Measurements from ENCODE around the gene SHD. TPM values are rescaled to one million over a fixed set of nuclear protein-coding genes. Genes with fewer than 3 reads are reported as not detected.
"Not testable (repeated sequence)": the region's sequence is repeated elsewhere in the genome, so short reads cannot be mapped to it uniquely, and the experiment has no call there.

SHD gene
- total RNA-seq, 4 donors from 2014 or later: 7.6 to 51.4 (median 27.5) TPM

DNA sequence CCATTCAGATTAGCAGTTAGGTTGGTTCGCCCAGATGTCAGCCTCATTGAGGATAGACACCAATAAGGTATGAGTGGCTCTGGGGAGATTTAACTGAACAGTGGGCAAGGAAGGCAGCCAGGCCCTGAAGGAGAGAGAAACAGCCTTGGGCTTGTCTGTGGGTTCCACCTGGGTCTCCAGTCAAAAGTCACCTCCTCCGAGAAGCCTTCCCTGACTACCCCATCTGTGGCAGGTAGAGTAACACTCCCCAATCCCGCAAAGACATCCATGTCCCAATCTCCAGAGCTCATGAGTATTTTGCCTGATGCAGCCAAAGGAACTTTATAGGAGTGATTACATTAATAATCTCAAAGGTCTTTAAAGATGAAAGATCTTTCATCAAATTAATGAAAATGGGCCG lies 40.2 kb upstream of the SHD start:
- no peaks in the 10 kb centered on the region for H3K4me1 ChIP-seq
- intact Hi-C loops (cut with DNase I; ENCODE audit: low total_unique reads): no loop called here
- H3K9me3 ChIP-seq: no peaks in the 10 kb centered on the region
- no peak overlapping the region for H3K4me3 ChIP-seq
- H3K27ac ChIP-seq: no peak overlapping the region
- no peak for DNase-seq
- no peaks in the 10 kb centered on the region for H3K36me3 ChIP-seq
- peaks cover 15% of the 10 kb centered on the region for H3K27me3 ChIP-seq
- 93 to 100% methylated on average over 2 to 4 of the region's 4 CpGs for WGBS, 2 donors (ENCODE audit: low coverage in 1 of 2)
- TF ChIP-seq POLR2AphosphoS5 (IDR thresholded peaks at IDR 0.05) (no peak), EP300 (IDR thresholded peaks at IDR 0.05; ENCODE audit: low read depth) (no peak), POLR2A (IDR thresholded peaks at IDR 0.05) (no peak)
- TF ChIP-seq, protein P1, sequence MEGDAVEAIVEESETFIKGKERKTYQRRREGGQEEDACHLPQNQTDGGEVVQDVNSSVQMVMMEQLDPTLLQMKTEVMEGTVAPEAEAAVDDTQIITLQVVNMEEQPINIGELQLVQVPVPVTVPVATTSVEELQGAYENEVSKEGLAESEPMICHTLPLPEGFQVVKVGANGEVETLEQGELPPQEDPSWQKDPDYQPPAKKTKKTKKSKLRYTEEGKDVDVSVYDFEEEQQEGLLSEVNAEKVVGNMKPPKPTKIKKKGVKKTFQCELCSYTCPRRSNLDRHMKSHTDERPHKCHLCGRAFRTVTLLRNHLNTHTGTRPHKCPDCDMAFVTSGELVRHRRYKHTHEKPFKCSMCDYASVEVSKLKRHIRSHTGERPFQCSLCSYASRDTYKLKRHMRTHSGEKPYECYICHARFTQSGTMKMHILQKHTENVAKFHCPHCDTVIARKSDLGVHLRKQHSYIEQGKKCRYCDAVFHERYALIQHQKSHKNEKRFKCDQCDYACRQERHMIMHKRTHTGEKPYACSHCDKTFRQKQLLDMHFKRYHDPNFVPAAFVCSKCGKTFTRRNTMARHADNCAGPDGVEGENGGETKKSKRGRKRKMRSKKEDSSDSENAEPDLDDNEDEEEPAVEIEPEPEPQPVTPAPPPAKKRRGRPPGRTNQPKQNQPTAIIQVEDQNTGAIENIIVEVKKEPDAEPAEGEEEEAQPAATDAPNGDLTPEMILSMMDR (IDR thresholded peaks at IDR 0.05): no peak
- in situ Hi-C loops (cut with MboI; ENCODE audit: low pct_ligation_motif_present in 1 of 4, low pct_unique_long_range_greater_than_20kb in 1 of 4, low sequenced_read_pairs in 3 of 4): no loop called here

GRCh38 chr19:4241824-4242430 lies 37.1 kb upstream of the SHD start:
- H3K4me1 ChIP-seq: peaks cover 0 to 5% (median 4%) of the 10 kb centered on the region in 4 donors
- H3K4me3 ChIP-seq: no peak overlapping the region
- in situ Hi-C loops (cut with MboI; ENCODE audit: low pct_ligation_motif_present in 1 of 4, low pct_unique_long_range_greater_than_20kb in 1 of 4, low sequenced_read_pairs in 3 of 4): no loop called here
- no peaks in the 10 kb centered on the region for H3K36me3 ChIP-seq
- TF ChIP-seq POLR2A (IDR thresholded peaks at IDR 0.05) (no peak), POLR2AphosphoS5 (IDR thresholded peaks at IDR 0.05) (no peak), EP300 (IDR thresholded peaks at IDR 0.05; ENCODE audit: low read depth) (no peak)
- TF ChIP-seq, protein P1 (IDR thresholded peaks at IDR 0.05): no peak
- no peaks in the 10 kb centered on the region for H3K9me3 ChIP-seq
- H3K27me3 ChIP-seq: peaks cover 10% of the 10 kb centered on the region
- no peak for DNase-seq
- WGBS, 2 donors (ENCODE audit: low coverage in 1 of 2): 20 to 76% methylated on average over 1 to 5 of the region's 5 CpGs
- H3K27ac ChIP-seq: peak overlapping the region in 2 of 4 donors; percentile 8 to 26
- intact Hi-C loops (cut with DNase I; ENCODE audit: low total_unique reads): no loop called here

DNA sequence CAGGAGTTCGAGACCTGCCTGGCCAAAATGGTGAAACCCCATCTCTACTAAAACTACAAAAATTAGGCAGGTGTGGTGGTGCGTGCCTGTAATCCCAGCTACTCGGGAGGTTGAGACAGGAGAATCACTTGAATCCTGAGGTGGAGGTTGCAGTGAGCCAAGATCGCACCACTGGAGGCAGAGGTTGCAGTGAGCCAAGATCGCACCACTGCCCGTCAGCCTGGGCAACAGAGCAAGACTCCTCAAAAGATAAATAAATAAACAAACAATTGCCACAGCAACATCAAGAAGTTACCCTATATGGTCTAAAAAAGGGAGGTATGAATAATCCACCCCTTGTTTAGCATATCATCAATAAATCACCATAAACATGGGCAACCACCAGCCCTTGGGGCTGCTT lies 33.1 kb upstream of the SHD start:
- H3K27me3 ChIP-seq; intact Hi-C loops (cut with DNase I; ENCODE audit: low total_unique reads); DNase-seq; H3K4me3 ChIP-seq; H3K27ac ChIP-seq; in situ Hi-C loops (cut with MboI; ENCODE audit: low pct_ligation_motif_present in 1 of 4, low pct_unique_long_range_greater_than_20kb in 1 of 4, low sequenced_read_pairs in 3 of 4); H3K9me3 ChIP-seq: not testable (repeated sequence)
- 96 to 100% methylated on average over 4 to 6 of the region's 6 CpGs for WGBS, 2 donors (ENCODE audit: low coverage in 1 of 2)
- Histone ChIP-seq H3K36me3 (peaks cover 0 to 20% (median 10%) of the 10 kb centered on the region in 4 donors), H3K4me1 (peaks cover 3 to 11% (median 8%) of the 10 kb centered on the region in 4 donors)

GRCh38 chr19:4246767-4247593 lies 32.1 kb upstream of the SHD start, which contains the start of gene YJU2:
YJU2 (plus strand) TSS chr19:4247080; CDS start chr19:4247147, 67 bp downstream.
- in situ Hi-C loops (cut with MboI; ENCODE audit: low pct_ligation_motif_present in 1 of 4, low pct_unique_long_range_greater_than_20kb in 1 of 4, low sequenced_read_pairs in 3 of 4): no loop called here
- H3K27me3 ChIP-seq: no peaks in the 10 kb centered on the region
- peak; percentile 99 for DNase-seq
- peaks cover 3 to 11% (median 8%) of the 10 kb centered on the region in 4 donors for H3K4me1 ChIP-seq
- no peaks in the 10 kb centered on the region for H3K9me3 ChIP-seq
- TF ChIP-seq POLR2A (IDR thresholded peaks at IDR 0.05) (peak; percentile 62), EP300 (IDR thresholded peaks at IDR 0.05; ENCODE audit: low read depth) (no peak), POLR2AphosphoS5 (IDR thresholded peaks at IDR 0.05) (peak in 2 of 3 donors; percentile 38 to 68)
- TF ChIP-seq, protein P1 (IDR thresholded peaks at IDR 0.05): peak; percentile 12 to 45 (median 21)
- peaks cover 0 to 30% (median 15%) of the 10 kb centered on the region in 4 donors for H3K36me3 ChIP-seq
- 0% methylated on average over 42 of the region's 45 CpGs; no CpG with 5 or more reads in 1 of the 2 donors for WGBS, 2 donors (ENCODE audit: low coverage in 1 of 2)
- intact Hi-C loops (cut with DNase I; ENCODE audit: low total_unique reads): no loop called here
- H3K4me3 ChIP-seq: peak within 1 kb of the TSS; percentile 51 to 90 (median 64)
- H3K27ac ChIP-seq: peak within 1 kb of the TSS; percentile 90 to 98 (median 96)

Measured in transverse colon (tissue), 4 donors.